ENCODE measurements around the gene UPP2. TPM values are rescaled to one million over a fixed set of nuclear protein-coding genes. Genes with fewer than 3 reads are reported as not detected.

UPP2 gene
- total and polyA plus RNA-seq, 9 of the 15 experiments (the other 6 are each of a cell fraction or from before 2014, with no cell fraction given) = not detected

DNA sequence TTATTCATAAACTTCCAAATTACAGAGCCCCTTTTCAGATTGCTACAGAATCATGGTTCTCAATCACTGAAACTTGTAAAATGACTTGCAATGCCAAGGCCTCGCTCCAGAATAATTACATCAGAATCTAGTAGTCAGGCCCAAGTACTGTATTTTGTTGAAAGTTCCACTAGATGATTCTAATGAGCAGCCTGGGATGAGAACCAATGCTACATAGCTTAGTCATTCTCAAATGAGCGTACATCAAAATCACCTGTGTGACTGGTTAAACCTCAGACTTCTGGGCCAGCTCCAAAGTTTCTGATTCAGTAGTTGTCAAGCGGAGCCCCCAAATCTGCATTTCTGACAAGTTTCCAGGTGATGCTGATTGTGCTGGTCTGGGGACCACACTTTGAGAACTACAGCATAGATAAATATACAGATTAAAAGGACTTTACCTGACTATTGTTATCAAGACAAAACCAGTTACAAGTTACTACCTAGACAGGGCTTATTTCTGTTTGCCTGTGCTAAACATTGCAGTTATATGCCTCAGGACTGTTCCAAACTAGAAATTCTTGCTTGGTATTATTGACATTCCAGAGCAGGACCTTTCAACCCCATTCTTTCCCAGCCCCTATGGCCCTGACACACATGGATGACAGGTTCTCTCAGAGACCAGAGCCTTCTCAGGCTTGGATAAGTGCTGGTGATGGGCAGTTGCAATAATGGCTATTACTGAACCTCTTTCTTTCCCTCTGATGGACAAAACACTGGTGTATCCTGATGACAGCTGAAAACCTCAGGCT, 83.1 kb downstream of the UPP2 start:
- no TSS peak for BruUV-seq (replicated peaks)
- H3K4me2 ChIP-seq (ENCODE audit: insufficient read depth, low read length) = no peak overlapping the region
- no peak for DNase-seq (ENCODE audit: extremely low read depth in 1 of 4, low spot score in 3 of 4)
- CTCF ChIA-PET (ENCODE audit: low intra/inter-chr PET ratio) = interaction anchor here (0.5 kb wide), 1 partner anchor 20 kb away, joined by 3 read pairs; no protein-coding TSS in a partner anchor
- no peak overlapping the region for H3K27ac ChIP-seq (ENCODE audit: extremely low read depth, low read depth, low read length)
- no peaks in the 10 kb centered on the region for H3K4me1 ChIP-seq (replicated peaks in 1 of 2; ENCODE audit: control insufficient read depth in 2 of 2, insufficient read depth in 2 of 2, low read length in 2 of 2)
- H3K4me3 ChIP-seq = no peak overlapping the region
- in situ Hi-C loops (cut with MboI) = no loop called here
- ATAC-seq = no peak
- H3K9me1 ChIP-seq (ENCODE audit: control insufficient read depth, insufficient read depth, low read length) = no peaks in the 10 kb centered on the region
- H3K27me3 ChIP-seq (ENCODE audit: control insufficient read depth in 2 of 2, insufficient read depth in 2 of 2, low read length in 2 of 2) = no peaks in the 10 kb centered on the region; a peak in 1 of 5 replicates
- no peak overlapping the region for H2AFZ ChIP-seq (ENCODE audit: low read depth, low read length)
- no peaks in the 10 kb centered on the region for H3K79me2 ChIP-seq (ENCODE audit: control insufficient read depth, insufficient read depth, low read length)
- no peak for TF ChIP-seq FOXJ3 (CRISPR knock-in tag; IDR thresholded peaks at IDR 0.05)
- TF ChIP-seq CHD4 (IDR thresholded peaks at IDR 0.05; ENCODE audit: insufficient read depth, insufficient replicate concordance, low read depth, low read length, poor library complexity, severe bottlenecking) = no peak
- no peak for TF ChIP-seq ZNF133 (CRISPR knock-in tag; IDR thresholded peaks at IDR 0.05)
- TF ChIP-seq, protein P1, sequence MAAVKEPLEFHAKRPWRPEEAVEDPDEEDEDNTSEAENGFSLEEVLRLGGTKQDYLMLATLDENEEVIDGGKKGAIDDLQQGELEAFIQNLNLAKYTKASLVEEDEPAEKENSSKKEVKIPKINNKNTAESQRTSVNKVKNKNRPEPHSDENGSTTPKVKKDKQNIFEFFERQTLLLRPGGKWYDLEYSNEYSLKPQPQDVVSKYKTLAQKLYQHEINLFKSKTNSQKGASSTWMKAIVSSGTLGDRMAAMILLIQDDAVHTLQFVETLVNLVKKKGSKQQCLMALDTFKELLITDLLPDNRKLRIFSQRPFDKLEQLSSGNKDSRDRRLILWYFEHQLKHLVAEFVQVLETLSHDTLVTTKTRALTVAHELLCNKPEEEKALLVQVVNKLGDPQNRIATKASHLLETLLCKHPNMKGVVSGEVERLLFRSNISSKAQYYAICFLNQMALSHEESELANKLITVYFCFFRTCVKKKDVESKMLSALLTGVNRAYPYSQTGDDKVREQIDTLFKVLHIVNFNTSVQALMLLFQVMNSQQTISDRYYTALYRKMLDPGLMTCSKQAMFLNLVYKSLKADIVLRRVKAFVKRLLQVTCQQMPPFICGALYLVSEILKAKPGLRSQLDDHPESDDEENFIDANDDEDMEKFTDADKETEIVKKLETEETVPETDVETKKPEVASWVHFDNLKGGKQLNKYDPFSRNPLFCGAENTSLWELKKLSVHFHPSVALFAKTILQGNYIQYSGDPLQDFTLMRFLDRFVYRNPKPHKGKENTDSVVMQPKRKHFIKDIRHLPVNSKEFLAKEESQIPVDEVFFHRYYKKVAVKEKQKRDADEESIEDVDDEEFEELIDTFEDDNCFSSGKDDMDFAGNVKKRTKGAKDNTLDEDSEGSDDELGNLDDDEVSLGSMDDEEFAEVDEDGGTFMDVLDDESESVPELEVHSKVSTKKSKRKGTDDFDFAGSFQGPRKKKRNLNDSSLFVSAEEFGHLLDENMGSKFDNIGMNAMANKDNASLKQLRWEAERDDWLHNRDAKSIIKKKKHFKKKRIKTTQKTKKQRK (IDR thresholded peaks at IDR 0.05; ENCODE audit: borderline replicate concordance, low read depth, low read length) = no peak
- TF ChIP-seq SRF (CRISPR knock-in tag; IDR thresholded peaks at IDR 0.05) = no peak
- TF ChIP-seq ATF7 (IDR thresholded peaks at IDR 0.05) = no peak
- TF ChIP-seq POLR3G (IDR thresholded peaks at IDR 0.05; ENCODE audit: extremely low read depth, insufficient read length, insufficient replicate concordance) = no peak
- no peak for TF ChIP-seq MIER1 (IDR thresholded peaks at IDR 0.05; ENCODE audit: low read depth)
- TF ChIP-seq, protein P2, sequence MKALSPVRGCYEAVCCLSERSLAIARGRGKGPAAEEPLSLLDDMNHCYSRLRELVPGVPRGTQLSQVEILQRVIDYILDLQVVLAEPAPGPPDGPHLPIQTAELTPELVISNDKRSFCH (CRISPR knock-in tag; IDR thresholded peaks at IDR 0.05) = no peak
- TF ChIP-seq, protein P2 (tag; IDR thresholded peaks at IDR 0.05) = no peak
- no peak for TF ChIP-seq KDM5B (IDR thresholded peaks at IDR 0.05; ENCODE audit: insufficient replicate concordance, low read depth, low read length)
- FAIRE-seq = no peak
- no peaks in the 10 kb centered on the region for H3K9me3 ChIP-seq (replicated peaks; ENCODE audit: control insufficient read depth, insufficient read depth, low read depth, low read length)
- intact Hi-C loops (cut with micrococcal nuclease) = loop anchor here (5.0 kb wide), 1 partner anchor 278 kb away; no protein-coding TSS in a partner anchor
- POLR2A ChIA-PET = interaction anchor here (0.7 kb wide), 1 partner anchor 517 kb away, joined by 3 read pairs; no protein-coding TSS in a partner anchor
- no peak overlapping the region for H3K9ac ChIP-seq (ENCODE audit: insufficient read depth in 1 of 2, low read depth in 2 of 2, low read length in 2 of 2)
- WGBS (ENCODE audit: insufficient coverage, low coverage, missing lambda C conversion rate) = 50% methylated on average over 3 of the region's 3 CpGs
- H4K20me1 ChIP-seq (replicated peaks; ENCODE audit: control insufficient read depth, insufficient read depth, low read length) = no peaks in the 10 kb centered on the region
- no peaks in the 10 kb centered on the region for H3K36me3 ChIP-seq (ENCODE audit: control insufficient read depth, insufficient read depth, low read length)

All from K562 (cell line).